KOPT-K1 (cell line): ENCODE results near the gene NFKBIL1.

ENCODE experiments used
- H3K27ac ChIP-seq: fragments of 200-600 bp; sonication (generic); 2 replicates; pipeline ENCODE4 v1.5.1; 2016; ENCODE audit warnings: antibody characterized with exemption, mild to moderate bottlenecking, low read depth, low read length; ENCODE audit not compliant: poor library complexity, severe bottlenecking
- H3K36me3 ChIP-seq: fragments of 200-600 bp; sonication (generic); 2 replicates; pipeline ENCODE4 v1.5.1; 2017; ENCODE audit warnings: antibody characterized with exemption, mild to moderate bottlenecking, low read length, moderate library complexity; ENCODE audit not compliant: insufficient read depth
- H3K9me3 ChIP-seq: fragments of 200-600 bp; sonication (generic); 2 replicates; pipeline ENCODE4 v1.5.1; 2017; ENCODE audit warnings: antibody characterized with exemption, low read length, mild to moderate bottlenecking; ENCODE audit not compliant: insufficient read depth, poor library complexity, severe bottlenecking

Gene NFKBIL1

DNA sequence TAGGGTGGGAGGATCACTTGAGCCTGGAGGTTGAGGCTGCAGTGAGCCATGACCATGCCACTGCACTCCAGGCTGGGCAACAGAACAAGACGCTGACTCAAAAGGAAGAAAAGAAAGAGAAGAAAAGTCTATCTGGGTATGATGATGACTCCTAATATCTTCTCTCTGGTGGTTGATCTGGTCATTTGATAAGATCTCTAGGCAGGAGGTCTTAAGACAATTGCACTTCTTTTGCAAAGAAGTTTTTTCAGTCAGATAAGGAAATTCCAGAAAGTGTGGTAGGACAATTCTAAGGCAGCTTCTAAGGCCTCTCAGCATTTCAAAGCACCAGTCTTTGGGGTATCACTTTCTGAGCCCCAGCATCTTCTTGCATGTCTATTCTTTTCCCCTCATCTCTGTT lies 59.9 kb downstream of the NFKBIL1 start:
- Histone ChIP-seq H3K9me3 (no peaks in the 10 kb centered on the region), H3K36me3 (no peaks in the 10 kb centered on the region), H3K27ac (no peak overlapping the region)
